Measurements from ENCODE around the gene PHYKPL. TPM values are rescaled to one million over a fixed set of nuclear protein-coding genes. Genes with fewer than 3 reads are reported as not detected.

The PHYKPL gene
- total and polyA plus RNA-seq, 2 of the 4 experiments (the other 2 are of a cell fraction): 10.0 to 24.5 TPM

- H3K23ac ChIP-seq (ENCODE audit: low read depth, low read length): no peak overlapping the region
- H3K79me1 ChIP-seq (ENCODE audit: low read depth in 1 of 2, low read length in 2 of 2): no peaks in the 10 kb centered on the region
- no peak overlapping the region for H3K9ac ChIP-seq (ENCODE audit: low read depth, low read length)
- no peak overlapping the region for H2BK20ac ChIP-seq (ENCODE audit: low read depth, low read length)
- no peak overlapping the region for H4K91ac ChIP-seq (ENCODE audit: insufficient read depth, low read depth, low read length)
- H2AFZ ChIP-seq (replicated peaks; ENCODE audit: low read length, poor library complexity): no peak overlapping the region
- no peak overlapping the region for H2BK15ac ChIP-seq (ENCODE audit: low read depth, low read length)
- no peak overlapping the region for H3K4me3 ChIP-seq (ENCODE audit: insufficient read depth, low read depth, low read length)
- DNase-seq (no peak), ATAC-seq (ENCODE audit: low read depth) (no peak)
- H3K56ac ChIP-seq (ENCODE audit: extremely low read depth, insufficient read depth, low read length): no peak overlapping the region
- H3K4ac ChIP-seq (ENCODE audit: low read depth, low read length): no peak overlapping the region
- no peaks in the 10 kb centered on the region for H3K9me1 ChIP-seq (ENCODE audit: insufficient read depth, low read length)
- H2BK5ac ChIP-seq (ENCODE audit: low read depth, low read length, poor library complexity, severe bottlenecking): no peak overlapping the region
- H2AK5ac ChIP-seq (ENCODE audit: low read depth, low read length): no peak overlapping the region
- WGBS, 2 experiments (ENCODE audit: extremely low coverage in 2 of 2, insufficient read length in 1 of 2): 41% methylated on average over 2 of the region's 4 CpGs; no CpG with 5 or more reads in 1 of the 2 experiments
- H3K27me3 ChIP-seq (ENCODE audit: control insufficient read depth, insufficient read depth, low read length): peaks cover 2% of the 10 kb centered on the region; the same call in 1 of the 2 replicates
- H3K18ac ChIP-seq (ENCODE audit: low read depth, low read length): no peak overlapping the region
- H3K4me2 ChIP-seq (ENCODE audit: low read depth, low read length): no peak overlapping the region
- H3K14ac ChIP-seq (replicated peaks; ENCODE audit: low read depth, low read length): no peak overlapping the region
- ChIA-PET POLR2A (ENCODE audit: unreplicated experiment) (no interaction called here), CTCF (no interaction called here)
- TF ChIP-seq, protein P1, sequence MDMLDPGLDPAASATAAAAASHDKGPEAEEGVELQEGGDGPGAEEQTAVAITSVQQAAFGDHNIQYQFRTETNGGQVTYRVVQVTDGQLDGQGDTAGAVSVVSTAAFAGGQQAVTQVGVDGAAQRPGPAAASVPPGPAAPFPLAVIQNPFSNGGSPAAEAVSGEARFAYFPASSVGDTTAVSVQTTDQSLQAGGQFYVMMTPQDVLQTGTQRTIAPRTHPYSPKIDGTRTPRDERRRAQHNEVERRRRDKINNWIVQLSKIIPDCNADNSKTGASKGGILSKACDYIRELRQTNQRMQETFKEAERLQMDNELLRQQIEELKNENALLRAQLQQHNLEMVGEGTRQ (IDR thresholded peaks at IDR 0.05; ENCODE audit: low read depth, low read length): no peak
- TF ChIP-seq MAZ (IDR thresholded peaks at IDR 0.05; ENCODE audit: borderline replicate concordance, low read depth, low read length): no peak
- no peak for TF ChIP-seq CHD1 (IDR thresholded peaks at IDR 0.05; ENCODE audit: low read depth, low read length)
- TF ChIP-seq MXI1 (IDR thresholded peaks at IDR 0.05; ENCODE audit: borderline replicate concordance, low read depth, low read length): no peak
- no peak for TF ChIP-seq NFE2L2 (IDR thresholded peaks at IDR 0.05; ENCODE audit: low read depth, low read length)
- TF ChIP-seq RFX5 (IDR thresholded peaks at IDR 0.05; ENCODE audit: low read depth, low read length): no peak
- no peak for TF ChIP-seq MAFK (IDR thresholded peaks at IDR 0.05; ENCODE audit: low read depth, low read length)
- TF ChIP-seq, protein P2, sequence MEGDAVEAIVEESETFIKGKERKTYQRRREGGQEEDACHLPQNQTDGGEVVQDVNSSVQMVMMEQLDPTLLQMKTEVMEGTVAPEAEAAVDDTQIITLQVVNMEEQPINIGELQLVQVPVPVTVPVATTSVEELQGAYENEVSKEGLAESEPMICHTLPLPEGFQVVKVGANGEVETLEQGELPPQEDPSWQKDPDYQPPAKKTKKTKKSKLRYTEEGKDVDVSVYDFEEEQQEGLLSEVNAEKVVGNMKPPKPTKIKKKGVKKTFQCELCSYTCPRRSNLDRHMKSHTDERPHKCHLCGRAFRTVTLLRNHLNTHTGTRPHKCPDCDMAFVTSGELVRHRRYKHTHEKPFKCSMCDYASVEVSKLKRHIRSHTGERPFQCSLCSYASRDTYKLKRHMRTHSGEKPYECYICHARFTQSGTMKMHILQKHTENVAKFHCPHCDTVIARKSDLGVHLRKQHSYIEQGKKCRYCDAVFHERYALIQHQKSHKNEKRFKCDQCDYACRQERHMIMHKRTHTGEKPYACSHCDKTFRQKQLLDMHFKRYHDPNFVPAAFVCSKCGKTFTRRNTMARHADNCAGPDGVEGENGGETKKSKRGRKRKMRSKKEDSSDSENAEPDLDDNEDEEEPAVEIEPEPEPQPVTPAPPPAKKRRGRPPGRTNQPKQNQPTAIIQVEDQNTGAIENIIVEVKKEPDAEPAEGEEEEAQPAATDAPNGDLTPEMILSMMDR (conservative IDR thresholded peaks at IDR 0.05; ENCODE audit: low read depth, low read length): no peak
- TF ChIP-seq FOS (IDR thresholded peaks at IDR 0.05; ENCODE audit: low read depth, low read length): no peak
- no peak for TF ChIP-seq RAD21 (IDR thresholded peaks at IDR 0.05; ENCODE audit: low read length)
- TF ChIP-seq SMC3 (IDR thresholded peaks at IDR 0.05; ENCODE audit: low read depth, low read length): no peak
- TF ChIP-seq POLR2A (IDR thresholded peaks at IDR 0.05; ENCODE audit: low read depth, low read length): no peak
- TF ChIP-seq BHLHE40 (IDR thresholded peaks at IDR 0.05; ENCODE audit: low read depth, low read length): no peak
- peaks cover 5% of the 10 kb centered on the region for H3K4me1 ChIP-seq (ENCODE audit: control insufficient read depth, insufficient read depth, low read length)
- H2BK120ac ChIP-seq (ENCODE audit: low read depth, low read length): no peak overlapping the region
- BruUV-seq (replicated peaks): no TSS peak
- dilution Hi-C loops (cut with HindIII; ENCODE audit: low sequenced_read_pairs, unreplicated experiment) (no loop called here), in situ Hi-C loops (cut with MboI; ENCODE audit: low sequenced_read_pairs) (no loop called here), intact Hi-C loops (cut with micrococcal nuclease) (no loop called here)
- no peak overlapping the region for H2AK9ac ChIP-seq (replicated peaks; ENCODE audit: low read depth, low read length, poor library complexity)
- no peak overlapping the region for H3K27ac ChIP-seq (ENCODE audit: insufficient read depth, low read length)
- no peaks in the 10 kb centered on the region for H4K20me1 ChIP-seq (ENCODE audit: insufficient read depth, low read length)
- peaks cover 3% of the 10 kb centered on the region; the same call in 1 of the 2 replicates for H3K9me3 ChIP-seq (ENCODE audit: control insufficient read depth, insufficient read depth, low read length)
- H4K5ac ChIP-seq (ENCODE audit: low read depth, low read length): no peak overlapping the region
- no peaks in the 10 kb centered on the region for H3K36me3 ChIP-seq (ENCODE audit: control insufficient read depth, insufficient read depth, low read length)
- no peak overlapping the region for H4K8ac ChIP-seq (ENCODE audit: low read depth in 2 of 2, low read length in 2 of 2)
Measured at GRCh38 chr5:178182158-178182876, 50.3 kb downstream of the PHYKPL start.

Measured in IMR-90 (cell line).